Activated T-cell treated with anti-CD3 and anti-CD28 coated beads, Interleukin-2, amount 50 U/mL, for 24 hours (primary cell): ENCODE measurements around the gene P2RX1.
A peak's percentile ranks its signal among the peaks of the same experiment; 100 is the strongest.
"Not testable (repeated sequence)": the region's sequence is repeated elsewhere in the genome, so short reads cannot be mapped to it uniquely, and the experiment has no call there.

Source experiments
- DNase-seq: peaks from one replicate; pipeline ENCODE4 v3.0.0-alpha.2; 2020
- H3K27ac Mint-ChIP-seq: 2 replicates; pipeline ENCODE4 v1.8.0; 2020; ENCODE audit warnings: mild to moderate bottlenecking, mixed read lengths
- H3K27me3 Mint-ChIP-seq: 2 replicates; pipeline ENCODE4 v1.8.0; 2020; ENCODE audit warnings: mixed read lengths
- H3K36me3 Mint-ChIP-seq: 2 replicates; pipeline ENCODE4 v1.8.0; 2020; ENCODE audit warnings: low read depth, mixed read lengths
- H3K4me1 Mint-ChIP-seq: 2 replicates; pipeline ENCODE4 v1.8.0; 2020; ENCODE audit warnings: low read depth, mixed read lengths
- H3K4me3 Mint-ChIP-seq: 2 replicates; pipeline ENCODE4 v1.8.0; 2020; ENCODE audit warnings: mild to moderate bottlenecking, moderate library complexity, mixed read lengths
- H3K9me3 Mint-ChIP-seq: 2 replicates; pipeline ENCODE4 v1.8.0; 2020; ENCODE audit warnings: mixed read lengths

The P2RX1 gene

DNA sequence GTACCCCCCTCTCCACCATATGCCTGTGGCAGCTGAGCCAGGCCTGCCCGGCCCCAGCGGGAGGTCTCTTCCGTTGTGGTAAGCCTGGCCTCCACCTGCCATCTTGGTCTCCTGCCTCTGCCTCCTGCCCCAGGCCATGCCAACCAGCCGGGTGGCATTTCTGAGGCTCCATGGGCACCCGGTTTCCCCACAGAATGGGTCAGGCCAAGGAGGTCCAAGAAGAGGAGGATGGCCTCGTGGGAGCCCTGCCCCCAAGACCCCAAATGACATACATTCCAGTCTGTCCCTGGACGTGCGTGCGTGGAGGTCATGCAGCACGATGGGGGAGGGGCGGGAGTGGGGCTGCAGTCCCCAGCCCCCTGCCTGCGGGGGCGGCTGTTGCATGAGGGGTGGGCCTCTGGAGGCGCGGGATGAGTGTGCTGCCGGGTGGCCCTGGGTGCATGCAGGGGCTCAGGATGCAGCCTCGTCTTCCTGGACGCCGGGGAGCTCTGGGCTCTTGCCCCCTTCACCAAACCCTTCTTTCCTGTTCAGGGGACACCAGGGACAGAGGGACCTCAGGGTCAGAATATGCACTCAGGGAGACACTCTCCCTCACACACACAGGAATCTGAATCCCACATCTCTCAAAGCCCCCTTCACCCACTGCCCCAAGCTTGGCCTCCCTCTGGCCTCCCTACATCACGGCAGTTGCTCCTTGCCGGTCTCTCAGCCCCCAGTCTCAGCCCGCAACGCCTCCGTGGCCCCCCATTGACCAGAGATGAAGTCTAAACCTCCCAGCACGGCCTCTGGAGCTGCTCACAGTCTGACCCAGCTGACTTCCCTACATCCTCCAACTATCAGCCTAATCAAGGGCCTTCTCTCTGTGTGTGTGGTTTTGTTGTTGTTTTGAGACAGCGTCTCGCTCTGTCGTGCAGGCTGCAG, 54.2 kb downstream of the P2RX1 start:
- no peak for DNase-seq
- Mint-ChIP-seq H3K4me1 (no peaks in the 10 kb centered on the region), H3K4me3 (no peak overlapping the region), H3K9me3 (no peaks in the 10 kb centered on the region), H3K27ac (no peak overlapping the region), H3K36me3 (peaks cover 25% of the 10 kb centered on the region), H3K27me3 (no peaks in the 10 kb centered on the region)

DNA sequence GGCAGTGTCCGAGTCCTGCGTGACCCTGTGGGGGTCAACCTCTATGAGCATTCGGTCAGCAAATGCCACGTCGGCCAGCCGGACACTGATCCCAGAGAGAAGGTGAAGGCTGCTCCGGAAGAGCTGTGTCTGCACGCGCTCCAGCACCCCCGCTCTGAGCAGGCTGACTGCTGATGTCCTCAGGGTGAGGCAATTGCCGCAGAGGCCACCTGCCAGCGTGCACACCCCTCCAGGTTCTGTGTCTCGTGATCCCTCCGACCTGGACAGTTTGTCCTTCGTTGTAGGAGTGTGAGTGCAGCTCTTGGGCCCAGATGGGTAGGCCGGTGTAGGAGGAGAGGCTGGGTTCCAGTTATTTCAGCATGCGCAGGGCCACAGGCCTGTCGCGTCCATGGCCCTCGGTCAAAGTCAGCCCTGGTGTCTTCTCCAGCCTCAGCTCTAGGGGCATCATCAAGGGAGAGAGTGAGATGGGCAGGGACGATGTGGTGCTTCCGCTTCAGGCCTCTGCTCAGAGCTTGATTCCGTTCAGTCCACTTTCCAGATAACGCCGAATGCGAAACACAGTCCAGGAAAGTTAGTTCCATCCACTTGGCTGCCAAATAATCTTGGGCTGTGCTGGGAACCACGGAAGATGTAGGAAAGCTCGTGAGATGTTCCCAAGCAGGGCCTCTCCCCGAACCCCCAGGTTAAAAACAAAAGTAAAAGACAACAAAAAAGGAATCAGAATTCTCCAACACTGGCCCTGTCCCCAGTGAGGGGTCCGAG, 55.1 kb downstream of the P2RX1 start:
- Mint-ChIP-seq H3K27me3 (no peaks in the 10 kb centered on the region), H3K4me3 (no peak overlapping the region), H3K9me3 (no peaks in the 10 kb centered on the region), H3K27ac (no peak overlapping the region), H3K4me1 (no peaks in the 10 kb centered on the region), H3K36me3 (peaks cover 25% of the 10 kb centered on the region)
- DNase-seq: no peak

DNA sequence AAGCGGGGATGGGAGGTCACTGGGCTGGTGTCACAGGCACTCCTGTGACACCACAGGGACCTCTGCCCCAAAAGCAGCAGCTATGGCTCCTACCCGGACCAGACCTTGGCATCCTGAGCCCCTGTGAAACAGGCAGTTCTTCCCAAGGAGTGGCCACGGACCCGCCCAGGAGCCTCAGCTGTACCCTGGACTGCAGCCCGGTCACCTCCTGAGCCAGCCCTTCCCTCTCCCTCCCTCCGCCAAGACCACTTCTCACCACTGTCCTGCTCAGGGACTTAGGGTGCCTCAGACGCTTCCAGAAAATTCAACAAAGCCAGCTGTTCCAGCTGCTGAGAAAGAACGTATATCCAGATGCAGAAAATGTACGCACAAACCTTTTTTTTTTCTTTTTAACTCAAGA, 56.3 kb downstream of the P2RX1 start:
- no peak overlapping the region for H3K27ac Mint-ChIP-seq
- no peaks in the 10 kb centered on the region for H3K27me3 Mint-ChIP-seq
- H3K4me3 Mint-ChIP-seq: no peak overlapping the region
- DNase-seq: no peak
- H3K36me3 Mint-ChIP-seq: peaks cover 25% of the 10 kb centered on the region
- no peaks in the 10 kb centered on the region for H3K9me3 Mint-ChIP-seq
- no peaks in the 10 kb centered on the region for H3K4me1 Mint-ChIP-seq

- Mint-ChIP-seq H3K4me3 (no peak overlapping the region), H3K4me1 (no peaks in the 10 kb centered on the region), H3K27ac (no peak overlapping the region), H3K27me3 (no peaks in the 10 kb centered on the region), H3K9me3 (no peaks in the 10 kb centered on the region), H3K36me3 (peaks cover 24% of the 10 kb centered on the region)
- DNase-seq: no peak
These were observed 58.8 kb downstream of the P2RX1 start for GRCh38 chr17:3857261-3858105.

GRCh38 chr17:3854204-3854603, 62.1 kb downstream of the P2RX1 start:
- H3K27ac Mint-ChIP-seq, H3K36me3 Mint-ChIP-seq, H3K4me3 Mint-ChIP-seq, H3K27me3 Mint-ChIP-seq, DNase-seq, H3K9me3 Mint-ChIP-seq, H3K4me1 Mint-ChIP-seq: not testable (repeated sequence)

GRCh38 chr17:3852561-3852960, 63.7 kb downstream of the P2RX1 start:
- no peaks in the 10 kb centered on the region for H3K27me3 Mint-ChIP-seq
- DNase-seq: no peak
- no peak overlapping the region for H3K27ac Mint-ChIP-seq
- H3K9me3 Mint-ChIP-seq: no peaks in the 10 kb centered on the region
- H3K4me3 Mint-ChIP-seq: no peak overlapping the region
- no peaks in the 10 kb centered on the region for H3K36me3 Mint-ChIP-seq
- no peaks in the 10 kb centered on the region for H3K4me1 Mint-ChIP-seq

DNA sequence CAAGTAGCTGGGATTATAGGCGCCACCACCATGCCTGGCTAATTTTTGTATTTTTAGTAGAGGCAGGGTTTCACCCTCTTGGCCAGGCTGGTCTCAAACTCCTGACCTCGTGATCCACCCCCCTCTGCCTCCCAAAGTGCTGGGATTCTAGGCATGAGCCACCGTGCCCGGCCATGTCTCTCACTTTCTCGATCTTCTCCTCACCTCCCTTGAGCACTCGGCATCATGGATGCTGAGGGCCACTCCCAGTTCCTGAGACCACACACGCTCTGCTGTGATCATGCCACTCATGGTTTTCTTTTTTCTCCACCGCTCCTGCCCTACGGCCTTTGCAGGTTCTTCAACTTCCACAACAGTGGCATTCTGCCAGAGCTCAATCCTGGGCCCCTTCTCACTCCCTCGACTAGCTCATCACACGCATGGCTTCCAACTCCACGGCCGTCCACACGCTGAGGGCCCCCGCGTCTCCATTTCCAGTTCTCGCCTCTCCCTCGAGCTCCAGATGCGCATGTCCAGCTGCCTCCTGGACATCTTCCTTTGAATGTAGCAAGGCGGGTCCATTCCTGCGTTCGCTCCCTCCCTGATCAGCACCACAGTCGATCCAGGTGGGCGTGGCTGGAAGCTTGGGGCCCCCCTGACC, 64.7 kb downstream of the P2RX1 start:
- Mint-ChIP-seq H3K9me3 (no peaks in the 10 kb centered on the region), H3K36me3 (no peaks in the 10 kb centered on the region), H3K4me1 (peaks cover 4% of the 10 kb centered on the region), H3K4me3 (no peak overlapping the region), H3K27me3 (no peaks in the 10 kb centered on the region), H3K27ac (no peak overlapping the region)
- DNase-seq: no peak

GRCh38 chr17:3848229-3848835, 67.9 kb downstream of the P2RX1 start:
- Mint-ChIP-seq H3K4me3 (no peak overlapping the region), H3K4me1 (peaks cover 25% of the 10 kb centered on the region), H3K27me3 (no peaks in the 10 kb centered on the region), H3K27ac (no peak overlapping the region), H3K9me3 (no peaks in the 10 kb centered on the region), H3K36me3 (peaks cover 23% of the 10 kb centered on the region)
- peak; percentile 9 for DNase-seq

DNA sequence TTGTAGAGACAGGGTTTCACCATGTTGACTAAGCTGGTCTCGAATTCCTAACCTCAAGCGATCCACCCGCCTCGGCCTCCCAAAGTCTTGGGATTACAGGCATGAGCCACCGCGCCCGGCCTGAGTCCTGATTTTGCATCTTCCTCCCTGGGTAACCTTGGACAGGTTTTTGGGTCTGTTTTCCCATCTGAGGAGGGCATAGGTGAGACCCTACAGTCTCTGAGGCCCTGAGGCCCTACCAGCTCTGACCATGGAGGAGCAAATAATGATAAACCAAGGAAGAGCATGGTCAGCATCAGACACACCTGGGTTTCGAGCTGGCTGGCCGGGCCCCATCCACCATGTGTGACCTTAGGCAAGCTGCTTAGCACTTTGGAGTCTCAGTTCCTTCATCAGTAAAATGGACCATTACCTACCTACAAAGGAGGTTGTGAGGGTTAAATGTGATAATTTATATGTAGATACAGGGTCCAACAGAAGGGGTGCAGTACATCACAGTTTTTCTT, 69.0 kb downstream of the P2RX1 start:
- no peaks in the 10 kb centered on the region for H3K9me3 Mint-ChIP-seq
- H3K27me3 Mint-ChIP-seq: no peaks in the 10 kb centered on the region
- peaks cover 30% of the 10 kb centered on the region for H3K4me1 Mint-ChIP-seq
- no peak overlapping the region for H3K27ac Mint-ChIP-seq
- DNase-seq: no peak
- peaks cover 34% of the 10 kb centered on the region for H3K36me3 Mint-ChIP-seq
- no peak overlapping the region for H3K4me3 Mint-ChIP-seq
